ENCODE data around the gene SLMAP.

Gene SLMAP

DNA sequence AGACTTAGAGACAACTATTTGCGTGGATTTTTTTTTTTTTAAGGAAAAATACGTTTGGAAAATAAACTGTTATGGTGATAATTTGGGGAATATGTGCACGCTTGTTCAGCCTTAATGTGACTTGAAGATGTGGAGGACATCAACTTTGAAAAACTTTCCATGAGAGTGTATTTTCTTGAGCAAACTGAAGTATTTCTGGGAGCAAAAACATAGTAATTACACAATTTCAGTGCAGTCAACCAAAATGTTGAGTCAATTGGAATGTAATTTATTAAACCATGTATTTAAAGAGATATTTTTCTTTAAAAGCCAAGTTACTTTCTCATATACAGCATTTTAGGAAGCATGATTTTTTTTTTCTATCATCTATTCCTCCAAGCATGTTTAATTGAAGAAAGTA is 171.8 kb downstream of the SLMAP start:
- no peaks in the 10 kb centered on the region for H3K9me3 ChIP-seq (replicated peaks; ENCODE audit: low read length)
- H3K4me3 ChIP-seq (ENCODE audit: low read length): no peak overlapping the region
- H3K27me3 ChIP-seq (ENCODE audit: control insufficient read depth, insufficient read depth, low read length): no peaks in the 10 kb centered on the region
- peaks cover 14% of the 10 kb centered on the region for H3K4me1 ChIP-seq (ENCODE audit: control insufficient read depth, insufficient read depth, low read length)
- peaks cover 11% of the 10 kb centered on the region for H3K36me3 ChIP-seq (ENCODE audit: insufficient read depth, low read length)
- no peak overlapping the region for H3K9ac ChIP-seq (ENCODE audit: low read depth, low read length)
- no peak overlapping the region for H3K4me2 ChIP-seq (ENCODE audit: low read length)

DNA sequence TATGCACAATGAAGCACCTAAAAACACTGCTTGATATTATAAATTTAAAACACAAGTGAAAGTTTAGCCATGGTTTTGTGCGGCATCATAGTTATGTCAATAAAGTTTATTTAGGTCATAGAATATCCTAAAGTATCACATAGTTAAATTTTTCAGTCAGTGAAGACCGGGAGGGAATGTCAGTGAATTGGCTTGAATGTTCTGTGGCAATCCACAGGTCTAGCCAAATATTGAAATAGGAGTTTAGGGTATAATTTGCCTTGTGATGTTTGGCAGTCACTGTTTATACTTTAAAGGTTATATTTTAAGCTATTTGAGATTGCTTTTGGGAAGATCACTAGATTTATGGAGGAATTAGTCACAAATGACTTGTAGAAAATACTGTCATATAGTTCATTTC is 172.4 kb downstream of the SLMAP start:
- Histone ChIP-seq H3K4me3 (ENCODE audit: low read length) (no peak overlapping the region), H3K27me3 (ENCODE audit: control insufficient read depth, insufficient read depth, low read length) (no peaks in the 10 kb centered on the region), H3K4me2 (ENCODE audit: low read length) (no peak overlapping the region), H3K9ac (ENCODE audit: low read depth, low read length) (no peak overlapping the region), H3K9me3 (replicated peaks; ENCODE audit: low read length) (no peaks in the 10 kb centered on the region), H3K36me3 (ENCODE audit: insufficient read depth, low read length) (peaks cover 11% of the 10 kb centered on the region), H3K4me1 (ENCODE audit: control insufficient read depth, insufficient read depth, low read length) (peaks cover 14% of the 10 kb centered on the region)

DNA sequence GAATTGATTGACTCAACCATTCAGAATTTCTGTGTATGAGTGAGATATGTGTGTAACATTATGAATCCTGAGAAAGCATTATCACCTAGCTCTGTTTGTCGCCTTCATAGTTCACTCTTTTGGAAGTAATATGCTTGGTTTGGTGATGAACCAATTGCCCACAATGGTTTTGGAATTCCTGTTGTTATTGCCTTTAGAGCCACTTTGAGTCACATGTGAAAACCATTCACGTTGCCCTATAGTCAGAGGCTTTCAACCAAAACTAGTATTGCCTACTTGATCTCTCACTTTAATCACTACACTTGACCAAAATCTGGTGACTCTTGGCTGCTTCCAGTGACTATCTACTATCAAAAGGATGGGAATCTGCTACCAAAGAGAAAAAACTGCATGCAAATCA is 173.9 kb downstream of the SLMAP start:
- Histone ChIP-seq H3K4me2 (ENCODE audit: low read length) (no peak overlapping the region), H3K36me3 (ENCODE audit: insufficient read depth, low read length) (peaks cover 11% of the 10 kb centered on the region), H3K4me3 (ENCODE audit: low read length) (no peak overlapping the region), H3K9ac (ENCODE audit: low read depth, low read length) (no peak overlapping the region), H3K27me3 (ENCODE audit: control insufficient read depth, insufficient read depth, low read length) (no peaks in the 10 kb centered on the region), H3K4me1 (ENCODE audit: control insufficient read depth, insufficient read depth, low read length) (peaks cover 14% of the 10 kb centered on the region), H3K9me3 (replicated peaks; ENCODE audit: low read length) (no peaks in the 10 kb centered on the region)

DNA sequence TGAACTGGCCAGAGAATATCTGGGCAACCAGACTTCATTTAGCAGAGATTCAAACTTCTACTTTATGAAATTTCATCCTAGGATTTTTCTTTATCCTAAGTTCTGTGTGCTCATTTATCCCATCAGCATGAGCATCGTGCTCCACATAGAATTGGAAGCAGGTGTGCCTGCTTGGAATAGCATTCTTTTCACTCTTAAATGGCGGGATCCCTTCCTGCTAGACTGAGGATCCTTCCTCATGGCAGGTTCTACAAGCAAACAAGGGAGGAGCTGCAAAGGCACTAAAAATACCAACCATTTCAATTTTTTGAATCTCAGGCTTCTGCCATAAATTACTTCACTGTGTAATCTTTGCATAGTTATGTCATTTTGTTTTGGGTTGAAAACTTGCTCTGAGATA is 177.5 kb downstream of the SLMAP start:
- Histone ChIP-seq H3K4me1 (ENCODE audit: control insufficient read depth, insufficient read depth, low read length) (no peaks in the 10 kb centered on the region), H3K27me3 (ENCODE audit: control insufficient read depth, insufficient read depth, low read length) (no peaks in the 10 kb centered on the region), H3K36me3 (ENCODE audit: insufficient read depth, low read length) (peaks cover 11% of the 10 kb centered on the region), H3K9me3 (replicated peaks; ENCODE audit: low read length) (no peaks in the 10 kb centered on the region), H3K4me3 (ENCODE audit: low read length) (no peak overlapping the region), H3K9ac (ENCODE audit: low read depth, low read length) (no peak overlapping the region), H3K4me2 (ENCODE audit: low read length) (no peak overlapping the region)

DNA sequence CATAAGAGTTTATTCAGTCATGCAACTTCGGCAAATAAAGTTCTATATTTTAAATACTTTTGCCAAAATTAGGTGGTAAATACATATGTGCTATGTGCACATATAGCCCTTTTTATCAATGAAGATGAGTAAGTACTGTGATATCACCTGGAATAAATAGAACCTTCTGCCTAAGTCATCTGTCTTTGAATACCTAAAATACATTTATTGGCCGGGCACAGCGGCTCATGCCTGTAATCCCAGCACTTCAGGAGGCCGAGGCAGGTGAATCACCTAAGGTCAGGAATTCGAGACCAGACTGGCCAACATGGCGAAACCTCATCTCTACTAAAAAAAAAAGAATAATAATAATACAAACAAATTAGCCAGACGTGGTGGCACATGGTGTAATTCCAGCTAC is 178.3 kb downstream of the SLMAP start:
- Histone ChIP-seq H3K9ac (ENCODE audit: low read depth, low read length) (no peak overlapping the region), H3K9me3 (replicated peaks; ENCODE audit: low read length) (no peaks in the 10 kb centered on the region), H3K4me3 (ENCODE audit: low read length) (no peak overlapping the region), H3K4me2 (ENCODE audit: low read length) (no peak overlapping the region), H3K4me1 (ENCODE audit: control insufficient read depth, insufficient read depth, low read length) (no peaks in the 10 kb centered on the region), H3K27me3 (ENCODE audit: control insufficient read depth, insufficient read depth, low read length) (no peaks in the 10 kb centered on the region), H3K36me3 (ENCODE audit: insufficient read depth, low read length) (peaks cover 7% of the 10 kb centered on the region)

DNA sequence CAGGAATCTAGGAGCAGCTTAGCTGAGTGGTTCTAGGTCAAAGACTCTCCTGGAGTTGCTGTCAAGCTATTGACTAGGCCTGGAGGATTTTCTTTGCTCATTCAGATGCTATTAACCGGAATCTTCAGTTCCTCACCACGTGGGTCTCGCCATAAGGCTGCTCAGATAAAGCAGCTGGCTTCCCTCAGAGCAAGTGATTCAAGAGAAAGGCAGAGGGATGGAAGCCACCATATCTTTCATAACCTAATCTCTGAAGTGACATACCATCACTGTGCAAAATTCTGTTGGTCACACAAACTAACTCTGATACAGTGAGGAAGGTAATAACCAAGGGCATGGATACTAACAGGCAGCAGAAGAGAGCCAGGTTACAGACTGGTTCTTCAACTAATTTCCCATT is 179.4 kb downstream of the SLMAP start:
- H3K36me3 ChIP-seq (ENCODE audit: insufficient read depth, low read length): peaks cover 6% of the 10 kb centered on the region
- no peak overlapping the region for H3K4me2 ChIP-seq (ENCODE audit: low read length)
- H3K9me3 ChIP-seq (replicated peaks; ENCODE audit: low read length): no peaks in the 10 kb centered on the region
- no peaks in the 10 kb centered on the region for H3K4me1 ChIP-seq (ENCODE audit: control insufficient read depth, insufficient read depth, low read length)
- H3K4me3 ChIP-seq (ENCODE audit: low read length): no peak overlapping the region
- no peak overlapping the region for H3K9ac ChIP-seq (ENCODE audit: low read depth, low read length)
- H3K27me3 ChIP-seq (ENCODE audit: control insufficient read depth, insufficient read depth, low read length): no peaks in the 10 kb centered on the region

DNA sequence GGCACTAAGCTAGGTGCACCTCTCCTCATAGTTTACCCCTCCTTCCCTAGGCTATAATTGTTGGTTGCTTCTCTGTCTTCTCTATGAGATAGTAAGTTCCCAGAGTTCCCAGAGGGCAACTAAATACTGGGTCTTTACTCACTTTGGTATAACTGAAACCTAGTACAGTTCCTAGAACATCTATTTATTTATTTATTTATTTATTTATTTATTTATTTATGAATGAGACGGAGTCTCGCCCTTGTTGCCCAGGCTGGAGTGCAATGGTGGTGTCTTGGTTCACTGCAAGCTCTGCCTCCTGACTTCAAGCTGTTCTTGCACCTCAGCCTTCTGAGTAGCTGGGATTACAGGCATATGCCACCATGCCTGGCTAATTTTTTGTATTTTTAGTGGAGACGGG is 181.0 kb downstream of the SLMAP start:
- H3K27me3 ChIP-seq (ENCODE audit: control insufficient read depth, insufficient read depth, low read length): no peaks in the 10 kb centered on the region
- H3K4me1 ChIP-seq (ENCODE audit: control insufficient read depth, insufficient read depth, low read length): no peaks in the 10 kb centered on the region
- H3K9me3 ChIP-seq (replicated peaks; ENCODE audit: low read length): no peaks in the 10 kb centered on the region
- H3K4me3 ChIP-seq (ENCODE audit: low read length): no peak overlapping the region
- H3K9ac ChIP-seq (ENCODE audit: low read depth, low read length): no peak overlapping the region
- no peak overlapping the region for H3K4me2 ChIP-seq (ENCODE audit: low read length)
- peaks cover 2% of the 10 kb centered on the region for H3K36me3 ChIP-seq (ENCODE audit: insufficient read depth, low read length)

DNA sequence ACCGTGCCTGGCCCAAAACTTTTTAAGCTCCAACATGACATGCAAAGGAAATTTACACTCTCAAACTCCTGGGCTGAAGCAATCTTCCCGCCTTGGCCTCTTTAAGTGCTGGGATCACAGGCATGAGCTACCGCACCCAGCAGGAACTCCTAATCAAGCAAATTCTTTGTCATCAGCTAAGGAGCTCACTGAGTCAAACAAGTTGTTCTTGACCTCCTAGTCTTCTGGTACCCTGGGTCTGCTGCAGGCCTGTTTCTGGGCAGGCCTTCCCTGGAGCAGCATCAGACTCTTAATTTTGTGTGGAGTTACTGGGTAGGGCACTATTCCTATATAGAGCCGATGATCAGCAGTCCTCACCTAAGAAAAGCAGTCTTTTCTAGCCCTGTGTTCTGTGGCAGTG is 183.7 kb downstream of the SLMAP start:
- Histone ChIP-seq H3K9ac (ENCODE audit: low read depth, low read length) (no peak overlapping the region), H3K4me2 (ENCODE audit: low read length) (no peak overlapping the region), H3K4me1 (ENCODE audit: control insufficient read depth, insufficient read depth, low read length) (no peaks in the 10 kb centered on the region), H3K36me3 (ENCODE audit: insufficient read depth, low read length) (no peaks in the 10 kb centered on the region), H3K9me3 (replicated peaks; ENCODE audit: low read length) (no peaks in the 10 kb centered on the region), H3K27me3 (ENCODE audit: control insufficient read depth, insufficient read depth, low read length) (no peaks in the 10 kb centered on the region), H3K4me3 (ENCODE audit: low read length) (no peak overlapping the region)

DNA sequence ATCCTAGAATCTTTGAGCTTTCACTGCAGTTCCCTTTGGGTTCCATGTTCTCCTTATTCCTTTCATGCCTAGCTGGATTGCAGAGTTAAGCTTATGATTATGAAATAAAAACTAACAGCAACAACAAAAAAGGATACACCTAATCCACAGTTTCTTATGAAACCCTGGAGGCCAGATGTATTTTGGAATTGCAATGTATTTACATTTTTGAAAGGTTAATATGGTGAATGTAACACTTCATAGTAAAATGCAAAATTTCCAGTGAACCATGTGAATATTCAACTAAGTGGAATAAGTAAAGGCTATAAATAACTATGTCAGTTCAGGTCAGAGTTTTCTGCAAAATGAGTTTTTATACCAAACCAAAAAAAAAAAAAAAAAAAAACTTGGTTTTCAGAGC is 186.3 kb downstream of the SLMAP start:
- H3K36me3 ChIP-seq (ENCODE audit: insufficient read depth, low read length): no peaks in the 10 kb centered on the region
- H3K4me1 ChIP-seq (ENCODE audit: control insufficient read depth, insufficient read depth, low read length): no peaks in the 10 kb centered on the region
- H3K9me3 ChIP-seq (replicated peaks; ENCODE audit: low read length): no peaks in the 10 kb centered on the region
- H3K4me2 ChIP-seq (ENCODE audit: low read length): no peak overlapping the region
- H3K27me3 ChIP-seq (ENCODE audit: control insufficient read depth, insufficient read depth, low read length): no peaks in the 10 kb centered on the region
- no peak overlapping the region for H3K9ac ChIP-seq (ENCODE audit: low read depth, low read length)
- no peak overlapping the region for H3K4me3 ChIP-seq (ENCODE audit: low read length)

DNA sequence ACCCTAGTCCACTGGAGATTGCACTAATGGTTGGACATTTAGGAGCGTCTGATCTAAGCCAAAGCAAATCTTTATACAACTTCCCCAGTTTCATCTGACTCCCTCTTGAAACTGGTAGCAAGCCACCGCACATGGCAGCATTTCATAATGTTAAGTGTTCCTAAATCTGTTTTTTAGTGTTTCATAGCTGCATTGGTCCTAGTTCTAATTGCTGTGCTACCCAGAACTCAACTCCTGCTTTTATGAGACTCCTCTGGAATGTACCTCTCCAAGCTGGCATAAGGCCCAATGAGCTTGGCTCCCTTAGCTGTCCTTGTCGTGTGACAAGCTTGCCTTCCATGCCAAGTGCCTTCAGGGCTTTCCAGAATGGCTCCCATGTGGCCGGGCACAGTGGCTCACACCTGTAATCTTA is 186.8 kb downstream of the SLMAP start:
- H3K4me3 ChIP-seq (ENCODE audit: low read length): no peak overlapping the region
- H3K9ac ChIP-seq (ENCODE audit: low read depth, low read length): no peak overlapping the region
- H3K27me3 ChIP-seq (ENCODE audit: control insufficient read depth, insufficient read depth, low read length): no peaks in the 10 kb centered on the region
- no peaks in the 10 kb centered on the region for H3K9me3 ChIP-seq (replicated peaks; ENCODE audit: low read length)
- no peak overlapping the region for H3K4me2 ChIP-seq (ENCODE audit: low read length)
- H3K4me1 ChIP-seq (ENCODE audit: control insufficient read depth, insufficient read depth, low read length): no peaks in the 10 kb centered on the region
- H3K36me3 ChIP-seq (ENCODE audit: insufficient read depth, low read length): no peaks in the 10 kb centered on the region

DNA sequence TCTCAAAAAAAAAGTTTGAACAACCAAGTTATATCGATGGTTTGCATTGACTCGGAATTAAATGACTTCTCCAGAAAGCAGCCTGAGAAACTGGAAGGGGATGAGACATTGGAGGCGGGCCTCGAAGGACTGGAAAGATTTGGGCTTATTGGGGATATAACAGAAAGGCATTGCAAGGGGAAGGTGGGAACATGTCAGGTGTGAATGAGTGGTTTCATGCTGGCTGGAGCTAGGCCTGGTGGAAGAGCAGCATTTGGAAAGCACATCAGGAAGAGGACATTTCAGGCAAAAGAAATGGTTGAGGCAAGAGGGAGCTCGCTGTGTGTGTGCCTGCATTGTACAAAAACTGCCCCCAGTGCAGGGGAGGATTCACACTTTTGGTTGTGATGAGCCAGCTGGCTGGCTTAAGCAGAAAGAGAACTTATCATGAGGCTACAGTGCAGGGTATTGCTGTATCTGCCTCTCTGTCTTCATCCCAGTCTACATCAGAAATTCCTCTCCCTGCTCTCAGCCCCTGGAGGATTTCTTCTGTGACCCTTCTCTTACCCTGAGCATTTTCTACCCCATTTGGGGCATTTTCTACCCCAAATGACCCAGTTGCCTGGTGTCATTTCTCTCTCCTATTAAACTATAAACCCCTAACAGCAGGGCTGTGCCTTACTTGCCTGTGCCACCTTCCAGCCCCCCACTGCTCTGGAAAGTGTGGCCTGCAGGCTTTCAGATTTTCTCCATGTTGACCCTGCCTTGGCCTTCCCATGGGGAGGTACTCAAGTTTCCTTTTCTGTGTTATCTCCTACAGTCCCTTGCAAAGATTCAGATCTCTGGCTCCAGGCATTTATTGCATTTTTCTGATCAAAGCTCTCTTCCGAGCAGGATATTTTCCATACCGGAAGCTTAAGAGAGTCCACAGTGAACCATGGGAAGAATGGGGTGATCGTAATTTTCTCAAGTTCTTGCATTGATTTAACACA is 187.7 kb downstream of the SLMAP start:
- Histone ChIP-seq H3K9ac (ENCODE audit: low read depth, low read length) (no peak overlapping the region), H3K4me2 (ENCODE audit: low read length) (no peak overlapping the region), H3K36me3 (ENCODE audit: insufficient read depth, low read length) (no peaks in the 10 kb centered on the region), H3K4me1 (ENCODE audit: control insufficient read depth, insufficient read depth, low read length) (no peaks in the 10 kb centered on the region), H3K4me3 (ENCODE audit: low read length) (no peak overlapping the region), H3K27me3 (ENCODE audit: control insufficient read depth, insufficient read depth, low read length) (no peaks in the 10 kb centered on the region), H3K9me3 (replicated peaks; ENCODE audit: low read length) (no peaks in the 10 kb centered on the region)

DNA sequence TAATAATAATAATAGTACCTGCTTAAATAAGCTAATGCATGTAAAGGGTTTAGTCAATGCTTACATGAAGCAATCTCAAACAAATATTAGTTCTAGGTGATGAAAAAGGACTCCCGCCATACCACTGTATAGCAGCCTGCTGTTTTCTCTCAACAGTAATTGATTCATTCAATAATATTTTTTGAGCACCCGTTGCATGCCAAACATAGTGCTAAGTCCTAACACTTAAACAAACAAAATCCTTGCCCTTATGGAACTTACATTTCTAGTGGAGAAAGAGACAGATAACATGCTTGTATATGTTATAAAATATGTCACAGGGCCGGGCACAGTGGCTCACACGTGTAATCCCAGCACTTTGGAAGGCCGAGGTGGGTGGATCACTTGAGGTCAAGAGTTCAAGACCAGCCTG is 190.9 kb downstream of the SLMAP start:
- Histone ChIP-seq H3K4me1 (ENCODE audit: control insufficient read depth, insufficient read depth, low read length) (peaks cover 20% of the 10 kb centered on the region), H3K27me3 (ENCODE audit: control insufficient read depth, insufficient read depth, low read length) (no peaks in the 10 kb centered on the region), H3K9ac (ENCODE audit: low read depth, low read length) (no peak overlapping the region), H3K4me3 (ENCODE audit: low read length) (no peak overlapping the region), H3K36me3 (ENCODE audit: insufficient read depth, low read length) (no peaks in the 10 kb centered on the region), H3K4me2 (ENCODE audit: low read length) (no peak overlapping the region), H3K9me3 (replicated peaks; ENCODE audit: low read length) (no peaks in the 10 kb centered on the region)

Measured in skeletal muscle satellite cell (primary cell).